HepG2 (cell line): ENCODE results near the gene KCNT2. TPM values are rescaled to one million over a fixed set of nuclear protein-coding genes. Genes with fewer than 3 reads are reported as not detected.

Experiments used
- ATAC-seq: fragments of 200-7000 bp; cut with Tn5 transposase; 3 replicates; pipeline ENCODE4 v1.9.1; 2020; ENCODE audit warnings: mild to moderate bottlenecking, moderate library complexity
- BruUV-seq: library from RNA; stranded (reverse); fragments of 400-500 nt; replicated peaks from 2 replicates; lab custom pipeline; 2021; lab: Mats Ljungman, UMichigan
- CTCF ChIA-PET: fragments of 300-600 bp; formaldehyde crosslinking; extraction: SDS; loops from one replicate; lab custom pipeline; 2021; ENCODE audit warnings: low total read pairs, inconsistent platforms, low intra/inter-chr PET ratio; lab: Yijun Ruan, JAX
- POLR2A ChIA-PET: fragments of 350-600 bp; sonication (Branson Sonifier 250); formaldehyde crosslinking; loops from one replicate; lab custom pipeline; 2020; ENCODE audit warnings: antibody characterized with exemption, inconsistent platforms; lab: Yijun Ruan, JAX
- DNase-seq: peaks from one replicate; pipeline ENCODE4 v3.0.0-alpha.2; 2015; ENCODE audit warnings: low spot score
- FAIRE-seq: peaks from 3 replicates; lab custom pipeline; 2011; peaks lifted over from hg19 to GRCh38; lab: Jason Lieb, UNC
- H2AFZ ChIP-seq: one replicate; pipeline ENCODE4 v1.6.1; 2011; ENCODE audit warnings: low read length, inconsistent platforms
- H3K27ac ChIP-seq: fragments of 300-600 bp; 3 replicates; pipeline ENCODE4 v1.8.0; 2011; ENCODE audit warnings: mixed run types, mild to moderate bottlenecking, mixed read lengths, low read length, inconsistent platforms; ENCODE audit not compliant: insufficient read depth; ENCODE audit errors: extremely low read length
- H3K27me3 ChIP-seq, 2 experiments: fragments of 200-600 bp in 1 of 2; 2 replicates in 1 of 2; 3 replicates in 1 of 2; pipeline versions ENCODE4 v1.6.0 to v1.8.0; 2011; ENCODE audit warnings: low read length in 2 of 2, mild to moderate bottlenecking in 2 of 2, moderate library complexity in 2 of 2, inconsistent platforms in 1 of 2; ENCODE audit not compliant: insufficient read depth in 2 of 2, control insufficient read depth in 1 of 2
- H3K36me3 ChIP-seq, 2 experiments: fragments of 200-600 bp in 1 of 2; replicated peaks in 1 of 2; 2 replicates in 1 of 2; 3 replicates in 1 of 2; pipeline versions ENCODE4 v1.5.1 to v1.8.0; 2011; ENCODE audit warnings: low read length in 2 of 2, inconsistent platforms in 1 of 2; ENCODE audit not compliant: insufficient read depth in 2 of 2, control insufficient read depth in 1 of 2
- H3K4me1 ChIP-seq: 2 replicates; pipeline ENCODE4 v1.5.1; 2012; ENCODE audit warnings: low read length, inconsistent platforms; ENCODE audit not compliant: insufficient read depth
- H3K4me2 ChIP-seq: 2 replicates; pipeline ENCODE4 v1.6.0; 2011; ENCODE audit warnings: low read depth, low read length, inconsistent platforms
- H3K4me3 ChIP-seq, 3 experiments: fragments of 200-600 bp in 1 of 3; sonication (generic), shearing (Covaris generic) in 1 of 3; replicated peaks in 1 of 3; 2 replicates each; pipeline ENCODE4 v1.5.1; 2011 to 2016; ENCODE audit warnings: low read length in 3 of 3, inconsistent platforms in 2 of 3, low read depth in 2 of 3, mild to moderate bottlenecking in 2 of 3, control low read depth in 1 of 3, mixed read lengths in 1 of 3; ENCODE audit not compliant: insufficient read depth in 1 of 3
- H3K79me2 ChIP-seq: one replicate; pipeline ENCODE4 v1.6.1; 2011; ENCODE audit warnings: low read length, inconsistent platforms; ENCODE audit not compliant: insufficient read depth
- H3K9ac ChIP-seq: 2 replicates; pipeline ENCODE4 v1.6.0; 2011; ENCODE audit warnings: mild to moderate bottlenecking, low read depth, low read length, inconsistent platforms; ENCODE audit not compliant: insufficient read depth
- H3K9me3 ChIP-seq: 2 replicates; pipeline ENCODE4 v1.5.1; 2012; ENCODE audit warnings: mild to moderate bottlenecking, low read length
- H4K20me1 ChIP-seq: 2 replicates; pipeline ENCODE4 v1.6.0; 2011; ENCODE audit warnings: inconsistent platforms, mild to moderate bottlenecking, low read length, moderate library complexity; ENCODE audit not compliant: insufficient read depth
- ARID5B ChIP-seq: IDR thresholded peaks from 2 replicates; pipeline ENCODE4 v1.4.0; 2020; ENCODE audit warnings: mild to moderate bottlenecking, missing genetic modification reagents
- CREBL2 ChIP-seq: sonication (generic); formaldehyde crosslinking; IDR thresholded peaks from 2 replicates; pipeline ENCODE4 v1.8.1; 2023; ENCODE audit warnings: missing genetic modification reagents, mild to moderate bottlenecking, borderline replicate concordance
- IRX3 ChIP-seq: sonication (generic); formaldehyde crosslinking; IDR thresholded peaks from 2 replicates; pipeline ENCODE4 v1.8.1; 2023; ENCODE audit warnings: mild to moderate bottlenecking, low read depth, missing genetic modification reagents, borderline replicate concordance
- JUN ChIP-seq: sonication (generic); formaldehyde crosslinking; IDR thresholded peaks from 2 replicates; pipeline ENCODE4 v1.4.0; 2020; ENCODE audit warnings: mild to moderate bottlenecking, missing genetic modification reagents
- MYC ChIP-seq: sonication (generic); formaldehyde crosslinking; IDR thresholded peaks from 2 replicates; pipeline ENCODE4 v1.9.0; 2021; ENCODE audit warnings: missing genetic modification reagents, borderline replicate concordance
- NFYB ChIP-seq: sonication (generic); formaldehyde crosslinking; IDR thresholded peaks from 2 replicates; pipeline ENCODE4 v1.4.0; 2020; ENCODE audit warnings: missing genetic modification reagents
- NR2C2 ChIP-seq: sonication (generic); formaldehyde crosslinking; IDR thresholded peaks from 2 replicates; pipeline ENCODE4 v1.4.0; 2020; ENCODE audit warnings: missing genetic modification reagents, mild to moderate bottlenecking, moderate library complexity, borderline replicate concordance
- RFX3 ChIP-seq: IDR thresholded peaks from 2 replicates; pipeline ENCODE4 v1.6.1; 2016; ENCODE audit warnings: missing biosample characterization, missing genetic modification reagents
- ZC3H4 ChIP-seq: sonication (generic); formaldehyde crosslinking; IDR thresholded peaks from 2 replicates; pipeline ENCODE4 v1.4.0; 2020; ENCODE audit warnings: missing genetic modification reagents, borderline replicate concordance
- ZNF205 ChIP-seq: IDR thresholded peaks from 2 replicates; pipeline ENCODE4 v1.6.1; 2018; ENCODE audit warnings: missing biosample characterization, missing genetic modification reagents
- ZNF569 ChIP-seq: sonication (generic); formaldehyde crosslinking; IDR thresholded peaks from 2 replicates; pipeline ENCODE4 v1.5.0; 2020; ENCODE audit warnings: mild to moderate bottlenecking, missing genetic modification reagents, moderate library complexity, borderline replicate concordance
- ZNF616 ChIP-seq: sonication (generic); formaldehyde crosslinking; IDR thresholded peaks from 2 replicates; pipeline ENCODE4 v1.5.0; 2020; ENCODE audit warnings: low read depth, mild to moderate bottlenecking, missing genetic modification reagents
- ZNF709 ChIP-seq: sonication (generic); formaldehyde crosslinking; IDR thresholded peaks from 2 replicates; pipeline ENCODE4 v1.5.0; 2020; ENCODE audit warnings: mild to moderate bottlenecking, missing genetic modification reagents
- WGBS: methylation state at CpG from one replicate; pipeline ENCODE4 v1.1.6; 2017; ENCODE audit warnings: low lambda C conversion rate; 5-methylcytosine and 5-hydroxymethylcytosine counted together
- in situ Hi-C: cut with HindIII; loops from 2 replicates; pipeline ENCODE4 v1.10.0; 2017; ENCODE audit warnings: low pct_unique_long_range_greater_than_20kb; ENCODE audit not compliant: extremely low pct_ligation_motif_present
- intact Hi-C: fragments of 100-400 bp; cut with micrococcal nuclease; formaldehyde crosslinking; loops from one replicate; pipeline ENCODE4 v1.10.0; 2022; ENCODE audit not compliant: unreplicated experiment
- polyA plus RNA-seq, 8 experiments: library from polyadenylated mRNA; depleted of rRNA in 3 of 8; stranded (reverse) in 7 of 8; unstranded in 1 of 8; fragments of >200 nt; fragmentation: Illumina TruSeq in 4 of 8; extraction: Trizol in 4 of 8; gene quantifications; 2 replicates each; pipeline versions ENCODE4 v1.2.1 to v1.2.3, GENCODE V29; 2011 to 2016; ENCODE audit warnings: low read depth in 4 of 8, missing spikeins in 1 of 8, mixed read lengths in 1 of 8; ENCODE audit not compliant: insufficient read depth in 1 of 8
- total RNA-seq, 5 experiments: library from RNA; depleted of rRNA; stranded (reverse); fragments of >200 nt; fragmentation: Illumina TruSeq; extraction: Trizol; gene quantifications; 2 replicates each; pipeline ENCODE4 v1.2.3, GENCODE V29; 2016; ENCODE audit warnings: low read depth in 1 of 5
- TF ChIP-seq, protein P1 (sequence below): sonication (generic); formaldehyde crosslinking; IDR thresholded peaks from 2 replicates; pipeline ENCODE4 v1.4.0; 2020; ENCODE audit warnings: mild to moderate bottlenecking, missing genetic modification reagents
- TF ChIP-seq, protein P2 (sequence below): sonication (generic); formaldehyde crosslinking; IDR thresholded peaks from 2 replicates; pipeline ENCODE4 v1.4.0; 2020; ENCODE audit warnings: missing genetic modification reagents, borderline replicate concordance

Gene KCNT2
- total and polyA plus RNA-seq, 2 of the 13 experiments (the other 11 are each of a cell fraction or from before 2014, with no cell fraction given): not detected

- POLR2A ChIA-PET: no interaction called here
- H3K4me2 ChIP-seq: no peak overlapping the region
- no peak for FAIRE-seq
- H3K9me3 ChIP-seq: no peaks in the 10 kb centered on the region
- no peaks in the 10 kb centered on the region for H3K36me3 ChIP-seq
- CTCF ChIA-PET: no interaction called here
- no TSS peak for BruUV-seq
- H2AFZ ChIP-seq: no peak overlapping the region
- intact Hi-C loops: no loop called here
- no peaks in the 10 kb centered on the region for H3K27me3 ChIP-seq
- DNase-seq: no peak
- no peak overlapping the region for H3K4me3 ChIP-seq
- H4K20me1 ChIP-seq: no peaks in the 10 kb centered on the region
- no peak overlapping the region for H3K27ac ChIP-seq
- H3K79me2 ChIP-seq: no peaks in the 10 kb centered on the region
- no peak for ATAC-seq
- no peak overlapping the region for H3K9ac ChIP-seq
- in situ Hi-C loops: no loop called here
- no peaks in the 10 kb centered on the region for H3K4me1 ChIP-seq
- 0% methylated on average over 1 of the region's 1 CpG for WGBS
- TF ChIP-seq CREBL2 (no peak), ZNF616 (no peak), NR2C2 (CRISPR knock-in tag) (no peak), MYC (CRISPR knock-in tag) (no peak), ZNF709 (CRISPR knock-in tag) (no peak), RFX3 (CRISPR knock-in tag) (no peak), ZC3H4 (no peak), ARID5B (CRISPR knock-in tag) (no peak), IRX3 (no peak), ZNF569 (CRISPR knock-in tag) (no peak), ZNF205 (CRISPR knock-in tag) (no peak), JUN (CRISPR knock-in tag) (no peak), NFYB (no peak)
- TF ChIP-seq, protein P1, sequence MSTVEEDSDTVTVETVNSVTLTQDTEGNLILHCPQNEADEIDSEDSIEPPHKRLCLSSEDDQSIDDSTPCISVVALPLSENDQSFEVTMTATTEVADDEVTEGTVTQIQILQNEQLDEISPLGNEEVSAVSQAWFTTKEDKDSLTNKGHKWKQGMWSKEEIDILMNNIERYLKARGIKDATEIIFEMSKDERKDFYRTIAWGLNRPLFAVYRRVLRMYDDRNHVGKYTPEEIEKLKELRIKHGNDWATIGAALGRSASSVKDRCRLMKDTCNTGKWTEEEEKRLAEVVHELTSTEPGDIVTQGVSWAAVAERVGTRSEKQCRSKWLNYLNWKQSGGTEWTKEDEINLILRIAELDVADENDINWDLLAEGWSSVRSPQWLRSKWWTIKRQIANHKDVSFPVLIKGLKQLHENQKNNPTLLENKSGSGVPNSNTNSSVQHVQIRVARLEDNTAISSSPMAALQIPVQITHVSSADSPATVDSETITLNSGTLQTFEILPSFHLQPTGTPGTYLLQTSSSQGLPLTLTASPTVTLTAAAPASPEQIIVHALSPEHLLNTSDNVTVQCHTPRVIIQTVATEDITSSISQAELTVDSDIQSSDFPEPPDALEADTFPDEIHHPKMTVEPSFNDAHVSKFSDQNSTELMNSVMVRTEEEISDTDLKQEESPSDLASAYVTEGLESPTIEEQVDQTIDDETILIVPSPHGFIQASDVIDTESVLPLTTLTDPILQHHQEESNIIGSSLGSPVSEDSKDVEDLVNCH: no peak
- TF ChIP-seq, protein P2, sequence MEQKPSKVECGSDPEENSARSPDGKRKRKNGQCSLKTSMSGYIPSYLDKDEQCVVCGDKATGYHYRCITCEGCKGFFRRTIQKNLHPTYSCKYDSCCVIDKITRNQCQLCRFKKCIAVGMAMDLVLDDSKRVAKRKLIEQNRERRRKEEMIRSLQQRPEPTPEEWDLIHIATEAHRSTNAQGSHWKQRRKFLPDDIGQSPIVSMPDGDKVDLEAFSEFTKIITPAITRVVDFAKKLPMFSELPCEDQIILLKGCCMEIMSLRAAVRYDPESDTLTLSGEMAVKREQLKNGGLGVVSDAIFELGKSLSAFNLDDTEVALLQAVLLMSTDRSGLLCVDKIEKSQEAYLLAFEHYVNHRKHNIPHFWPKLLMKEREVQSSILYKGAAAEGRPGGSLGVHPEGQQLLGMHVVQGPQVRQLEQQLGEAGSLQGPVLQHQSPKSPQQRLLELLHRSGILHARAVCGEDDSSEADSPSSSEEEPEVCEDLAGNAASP (CRISPR knock-in tag): no peak
These were observed 411.8 kb downstream of the KCNT2 start for GRCh38 chr1:196196486-196196885.
